ENCODE measurements around the gene C2.
"Not testable (repeated sequence)": the region's sequence is repeated elsewhere in the genome, so short reads cannot be mapped to it uniquely, and the experiment has no call there.

C2 gene

DNA sequence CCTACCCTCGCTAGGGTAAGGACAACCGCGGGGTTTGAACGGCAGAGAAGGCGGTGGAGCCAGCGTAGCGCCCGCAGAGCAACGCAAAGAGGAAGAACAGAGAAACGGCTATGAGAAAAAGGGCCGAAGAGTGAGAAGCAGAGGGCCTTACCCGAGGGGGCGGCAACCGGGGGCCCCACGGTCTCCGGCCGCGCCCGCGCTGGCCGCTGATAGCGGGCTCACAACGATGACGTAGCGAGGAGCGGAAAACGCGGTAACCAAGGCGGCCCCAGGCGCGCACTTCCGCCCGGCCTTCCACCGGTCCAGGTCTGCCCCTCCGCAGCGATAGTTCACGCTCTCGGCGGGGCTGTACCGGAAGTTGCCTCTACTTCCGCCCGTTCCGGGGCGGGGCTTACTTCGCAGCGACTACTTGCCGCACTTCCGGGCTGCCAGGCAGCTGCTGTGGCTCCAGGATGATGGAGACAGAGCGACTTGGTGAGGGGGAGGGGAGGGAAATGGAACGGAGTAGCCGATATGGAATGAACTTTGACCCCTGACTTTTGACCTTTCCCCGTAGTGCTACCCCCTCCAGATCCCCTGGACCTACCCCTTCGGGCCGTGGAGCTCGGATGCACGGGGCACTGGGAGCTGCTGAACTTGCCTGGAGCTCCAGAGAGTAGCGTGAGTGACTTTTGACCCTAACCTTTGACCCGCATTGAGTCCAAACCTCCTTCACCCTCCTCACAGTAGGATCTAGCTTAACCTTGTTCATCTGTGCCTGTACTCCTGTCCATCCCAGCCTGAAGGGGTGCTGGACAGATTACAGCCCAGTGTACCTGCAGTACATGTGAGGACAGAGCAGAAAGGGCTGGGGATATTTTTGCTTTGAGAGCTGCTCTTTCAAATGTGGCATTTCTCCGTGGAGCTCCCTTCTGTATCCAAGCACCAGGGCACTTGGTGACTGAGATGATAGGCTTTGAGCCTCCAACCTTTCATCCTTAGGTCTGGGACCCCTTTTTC is 31.5 kb downstream of the C2 start, which contains the start of the genes NELFE and SKIC2:
Gene NELFE, minus strand, starts transcription at position 231 of the 999 bp plus-strand sequence. CDS start 525 bp downstream, outside the sequence.
Gene SKIC2, plus strand, starts transcription at position 435 of the 999 bp plus-strand sequence. Its CDS starts 18 bp downstream, at position 453.
- DNase-seq (ENCODE audit: low spot score) = peak; percentile 92

DNA sequence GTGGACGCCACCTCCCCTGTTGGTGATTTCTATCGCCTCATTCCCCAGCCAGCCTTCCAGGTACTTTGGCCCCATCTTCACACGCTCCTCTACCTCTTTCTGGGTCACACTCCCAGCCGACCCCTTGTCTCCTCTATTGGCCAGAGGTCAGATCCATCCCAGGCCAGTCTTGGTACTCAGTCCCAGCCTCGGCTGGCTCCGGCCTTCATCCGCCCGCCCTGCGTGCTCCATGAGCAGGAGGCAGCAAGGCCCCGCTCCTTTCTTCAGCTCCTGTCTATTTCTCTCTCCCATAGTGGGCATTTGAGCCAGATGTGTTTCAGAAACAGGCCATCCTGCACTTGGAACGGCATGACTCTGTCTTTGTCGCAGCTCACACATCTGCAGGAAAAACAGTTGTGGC is 34.1 kb downstream of the C2 start:
- DNase-seq (ENCODE audit: low spot score) = no peak

DNA sequence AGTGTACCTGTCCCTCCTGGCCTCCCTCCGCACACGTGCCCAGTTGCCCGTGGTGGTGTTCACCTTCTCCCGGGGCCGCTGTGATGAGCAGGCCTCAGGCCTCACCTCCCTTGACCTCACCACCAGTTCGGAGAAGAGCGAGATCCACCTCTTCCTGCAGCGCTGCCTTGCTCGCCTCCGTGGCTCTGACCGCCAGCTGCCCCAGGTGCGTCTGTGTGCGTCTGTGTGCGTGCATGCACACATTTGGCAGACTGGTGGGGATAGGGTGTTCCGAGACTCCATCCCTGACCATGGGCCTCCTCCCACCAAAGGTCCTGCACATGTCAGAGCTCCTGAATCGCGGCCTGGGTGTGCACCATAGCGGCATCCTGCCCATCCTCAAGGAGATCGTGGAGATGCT is 36.4 kb downstream of the C2 start:
- DNase-seq (ENCODE audit: low spot score) = no peak

DNA sequence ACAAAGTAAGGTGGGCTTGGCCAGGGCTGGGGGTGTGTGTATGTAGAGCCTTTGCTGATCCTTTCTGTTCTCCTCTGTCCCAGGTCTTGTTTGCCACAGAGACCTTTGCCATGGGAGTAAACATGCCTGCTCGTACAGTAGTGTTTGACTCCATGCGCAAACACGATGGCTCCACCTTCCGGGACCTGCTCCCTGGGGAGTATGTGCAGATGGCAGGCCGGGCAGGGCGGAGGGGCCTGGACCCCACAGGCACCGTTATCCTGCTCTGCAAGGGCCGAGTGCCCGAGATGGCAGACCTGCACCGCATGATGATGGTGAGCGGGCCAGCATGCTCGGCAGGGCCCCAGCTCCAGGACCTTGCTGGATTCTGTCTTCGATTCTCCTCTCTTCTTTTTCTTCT is 38.2 kb downstream of the C2 start:
- DNase-seq (ENCODE audit: low spot score) = no peak

DNA sequence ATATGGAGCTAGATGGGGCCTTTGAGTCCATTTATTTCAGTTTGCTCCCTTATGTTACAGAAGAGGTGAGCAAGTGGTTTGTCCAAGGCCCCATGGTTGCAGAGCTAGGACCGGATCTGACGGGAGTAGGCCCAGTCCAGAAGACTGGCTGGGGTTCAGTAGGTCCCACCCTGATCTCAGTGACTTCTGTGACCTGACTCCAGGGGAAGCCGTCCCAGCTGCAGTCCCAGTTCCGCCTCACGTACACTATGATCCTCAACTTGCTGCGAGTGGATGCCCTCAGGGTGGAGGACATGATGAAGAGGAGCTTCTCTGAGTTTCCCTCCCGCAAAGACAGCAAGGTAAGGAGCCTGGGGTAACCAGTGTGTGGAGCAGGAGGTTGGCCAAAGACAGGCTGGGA is 39.0 kb downstream of the C2 start:
- no peak for DNase-seq (ENCODE audit: low spot score)

DNA sequence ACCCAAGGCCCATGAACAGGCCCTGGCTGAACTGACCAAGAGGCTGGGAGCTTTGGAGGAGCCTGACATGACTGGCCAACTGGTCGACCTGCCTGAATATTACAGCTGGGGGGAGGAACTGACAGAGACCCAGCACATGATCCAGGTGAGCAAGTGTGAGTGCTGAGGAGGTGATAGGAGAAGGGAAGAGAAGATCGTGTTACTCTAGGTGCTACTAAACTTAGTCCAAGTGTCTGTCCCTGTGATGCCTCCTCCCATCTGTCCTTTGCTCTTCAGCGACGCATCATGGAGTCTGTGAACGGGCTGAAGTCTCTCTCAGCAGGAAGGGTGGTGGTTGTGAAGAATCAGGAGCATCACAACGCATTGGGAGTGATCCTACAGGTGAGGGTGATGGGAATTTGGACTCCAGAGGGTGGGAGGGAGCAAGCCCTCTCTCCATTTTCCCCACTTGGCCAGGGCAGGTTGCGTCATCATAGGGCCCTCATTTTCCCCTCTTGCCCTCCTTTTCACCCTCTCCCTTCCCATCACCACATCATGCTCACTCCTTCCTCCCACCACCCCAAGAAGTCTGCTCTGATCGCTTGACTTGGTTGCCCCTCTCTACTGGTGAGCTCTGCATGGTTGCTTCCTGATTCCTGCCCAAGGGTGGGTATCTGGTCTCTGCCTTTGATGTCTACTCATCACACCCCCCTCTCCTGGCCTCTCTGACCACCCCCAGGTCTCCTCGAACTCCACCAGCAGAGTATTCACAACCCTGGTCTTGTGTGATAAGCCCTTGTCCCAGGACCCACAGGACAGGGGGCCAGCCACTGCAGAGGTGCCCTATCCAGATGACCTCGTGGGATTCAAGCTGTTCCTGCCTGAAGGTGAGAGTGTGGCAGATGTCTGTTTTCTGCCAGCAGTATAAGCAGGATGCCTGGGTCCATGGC is 39.7 kb downstream of the C2 start:
- no peak for DNase-seq (ENCODE audit: low spot score)

DNA sequence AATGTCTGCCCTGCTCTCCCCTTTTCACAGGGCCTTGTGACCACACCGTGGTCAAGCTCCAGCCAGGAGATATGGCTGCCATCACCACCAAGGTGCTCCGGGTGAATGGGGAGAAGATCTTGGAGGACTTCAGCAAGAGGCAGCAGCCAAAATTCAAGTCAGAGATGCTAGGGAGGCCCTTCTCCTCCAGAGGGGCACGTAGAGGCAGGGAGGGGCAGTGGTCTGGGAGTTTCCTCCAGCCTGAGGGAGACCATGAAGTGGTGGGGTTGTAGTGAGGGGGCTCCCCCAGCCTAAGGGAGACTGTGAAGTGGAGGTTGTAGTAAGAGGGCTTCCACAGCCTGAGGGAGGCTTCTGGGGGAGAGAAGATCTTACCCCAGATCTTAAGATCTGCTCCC is 40.4 kb downstream of the C2 start:
- DNase-seq (ENCODE audit: low spot score) = no peak

DNA sequence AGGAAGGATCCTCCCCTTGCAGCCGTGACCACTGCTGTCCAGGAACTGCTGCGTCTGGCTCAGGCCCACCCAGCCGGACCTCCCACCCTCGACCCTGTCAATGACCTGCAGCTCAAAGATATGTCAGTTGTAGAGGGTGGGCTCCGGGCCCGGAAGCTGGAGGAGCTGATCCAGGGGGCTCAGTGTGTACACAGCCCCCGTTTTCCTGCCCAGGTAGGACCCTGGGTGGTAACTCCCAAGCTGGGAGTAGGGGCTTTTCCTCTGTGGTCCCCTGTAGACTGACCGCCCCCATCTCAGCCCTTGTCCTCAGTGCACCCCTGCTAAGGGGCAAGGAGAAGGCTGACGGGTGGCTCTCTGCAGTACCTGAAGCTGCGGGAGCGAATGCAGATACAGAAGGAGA is 40.8 kb downstream of the C2 start:
- DNase-seq (ENCODE audit: low spot score) = no peak

DNA sequence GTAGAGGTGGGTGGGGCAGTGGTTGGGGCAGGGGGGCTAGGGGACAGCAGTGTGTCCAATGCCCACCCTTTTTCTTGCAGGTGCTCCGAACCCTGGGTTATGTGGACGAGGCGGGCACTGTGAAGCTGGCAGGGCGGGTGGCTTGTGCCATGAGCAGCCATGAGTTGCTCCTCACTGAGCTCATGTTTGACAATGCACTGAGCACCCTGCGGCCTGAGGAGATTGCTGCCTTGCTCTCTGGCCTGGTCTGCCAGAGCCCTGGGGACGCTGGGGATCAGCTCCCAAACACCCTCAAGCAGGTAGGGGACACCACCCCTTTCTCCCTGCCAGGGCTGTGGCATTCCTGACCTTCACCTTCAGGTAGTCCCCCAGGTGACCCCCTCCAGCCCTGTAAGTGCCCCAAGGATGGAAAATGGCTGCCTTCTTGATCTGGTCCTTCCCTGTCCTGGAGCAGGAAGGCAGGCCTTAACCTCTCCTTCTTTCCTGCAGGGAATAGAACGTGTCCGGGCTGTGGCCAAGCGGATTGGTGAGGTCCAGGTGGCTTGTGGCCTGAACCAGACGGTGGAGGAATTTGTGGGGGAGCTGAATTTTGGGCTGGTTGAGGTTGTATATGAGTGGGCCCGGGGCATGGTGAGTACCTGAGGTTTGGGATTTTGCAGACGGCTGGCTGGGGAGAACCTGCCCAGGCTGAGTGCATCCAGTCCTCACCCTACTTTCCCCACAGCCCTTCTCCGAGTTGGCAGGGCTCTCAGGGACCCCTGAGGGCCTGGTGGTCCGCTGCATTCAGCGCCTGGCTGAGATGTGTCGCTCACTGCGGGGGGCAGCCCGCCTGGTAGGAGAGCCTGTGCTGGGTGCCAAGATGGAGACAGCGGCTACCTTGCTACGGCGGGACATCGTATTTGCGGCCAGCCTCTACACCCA is 41.5 kb downstream of the C2 start:
- no peak for DNase-seq (ENCODE audit: low spot score)

DNA sequence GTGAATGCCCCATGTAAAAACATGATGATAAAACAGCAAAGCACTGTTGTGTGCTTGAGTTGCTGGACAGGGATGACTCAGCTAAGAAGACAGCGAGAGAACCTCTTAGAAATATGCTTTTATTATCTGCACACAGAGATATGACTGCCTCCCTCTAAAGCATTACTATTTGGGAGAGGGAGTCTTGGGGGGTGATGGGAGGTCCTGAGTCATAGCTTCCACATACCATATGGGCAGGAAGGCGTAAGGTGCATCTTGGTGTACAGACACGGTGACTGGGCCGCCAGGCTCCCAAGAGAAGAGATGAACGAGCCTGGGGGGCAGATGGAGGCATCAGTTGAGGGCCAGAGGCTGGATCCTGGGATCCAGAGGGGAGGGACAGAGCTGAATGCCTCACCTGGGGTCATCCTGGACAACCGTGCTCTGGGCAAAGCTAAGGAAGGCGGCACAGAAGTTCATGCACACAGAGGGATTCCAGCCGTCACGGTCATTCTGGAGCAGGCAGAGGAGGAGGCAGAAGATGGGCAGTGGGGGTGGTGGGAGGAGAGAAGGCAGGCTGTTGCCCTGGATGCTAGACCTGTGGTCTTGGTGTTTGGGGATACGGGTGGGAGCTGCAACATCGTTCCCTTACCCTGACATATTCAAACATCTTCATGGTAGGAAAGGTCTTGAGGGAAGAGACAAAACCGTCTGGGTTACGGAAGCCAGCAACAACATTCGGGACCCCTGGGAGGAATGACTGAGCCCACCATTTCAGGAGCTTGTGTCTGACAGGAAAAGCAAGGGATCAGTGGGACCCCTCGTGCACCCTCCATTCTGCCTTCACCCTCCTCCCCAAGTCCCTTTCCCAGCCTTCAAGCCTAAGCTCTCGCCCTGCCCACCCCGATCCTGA is 42.4 kb downstream of the C2 start:
- no peak for DNase-seq (ENCODE audit: low spot score)

DNA sequence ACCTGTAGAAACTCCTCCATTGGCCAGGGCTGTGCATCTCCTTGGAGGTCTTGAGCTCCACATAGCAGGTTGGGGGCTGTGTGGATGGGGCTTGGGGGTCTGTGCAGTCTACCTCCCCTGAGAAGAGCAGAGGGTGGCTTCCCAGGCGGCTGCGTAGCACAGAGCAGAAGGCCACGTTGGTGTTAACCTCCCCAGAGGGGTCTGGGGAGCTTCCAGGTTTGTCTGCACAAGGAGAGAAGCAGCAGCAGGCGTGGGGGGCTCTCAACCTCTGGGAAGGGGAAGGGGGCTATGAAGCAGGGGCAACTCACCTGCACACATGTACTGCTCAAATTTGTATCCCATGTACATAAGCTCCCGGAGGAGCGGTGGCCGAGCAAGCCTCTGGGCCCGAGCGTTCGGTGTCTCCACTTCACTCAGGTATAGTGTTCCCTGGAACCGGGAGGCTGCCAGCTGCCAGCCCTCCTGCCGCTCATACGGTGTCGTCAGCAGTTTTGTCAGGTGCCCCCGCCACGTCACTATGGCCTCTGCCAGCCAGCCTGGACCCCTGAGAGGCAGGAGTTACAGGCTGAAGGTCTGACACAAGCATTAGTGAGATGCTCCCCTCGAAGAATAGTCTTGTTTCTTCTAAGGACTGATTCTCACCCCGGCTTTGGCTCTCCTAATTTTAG is 43.2 kb downstream of the C2 start:
- DNase-seq (ENCODE audit: low spot score) = no peak

DNA sequence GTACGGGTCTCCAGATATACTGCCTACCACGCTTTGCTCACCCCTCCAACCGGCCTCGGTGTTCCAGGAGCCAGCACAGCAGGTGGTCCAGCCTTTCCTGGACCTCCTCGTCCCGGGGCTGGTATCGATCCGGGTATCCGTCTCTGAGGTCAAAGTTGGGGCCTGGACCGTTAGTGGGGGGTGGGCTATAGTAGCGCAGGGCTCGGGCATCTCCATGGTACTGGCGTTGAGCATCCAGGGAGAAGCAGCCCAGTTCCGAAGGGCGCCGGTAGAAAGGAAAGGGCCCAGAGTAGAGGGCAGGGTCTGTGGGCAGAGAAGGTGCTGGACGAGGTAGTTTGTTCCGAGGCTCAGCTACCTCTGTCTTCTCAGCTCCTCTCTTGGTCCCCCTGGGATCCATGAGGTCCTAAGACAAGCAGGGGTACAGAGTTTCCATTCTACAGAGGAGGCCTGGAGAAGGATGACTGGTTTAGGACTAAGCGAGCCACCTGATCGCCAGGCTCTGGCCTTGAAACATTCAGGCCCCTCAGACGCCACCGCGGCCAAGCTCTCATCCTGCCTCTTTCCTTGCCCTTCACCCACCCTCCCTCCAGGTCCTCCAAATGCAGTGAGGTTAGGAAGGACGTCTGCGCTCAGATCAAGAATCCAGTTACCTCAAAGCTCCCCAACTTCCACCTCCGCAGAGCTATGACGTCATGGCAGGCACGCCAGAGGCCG is 43.9 kb downstream of the C2 start:
- DNase-seq (ENCODE audit: low spot score) = no peak

DNA sequence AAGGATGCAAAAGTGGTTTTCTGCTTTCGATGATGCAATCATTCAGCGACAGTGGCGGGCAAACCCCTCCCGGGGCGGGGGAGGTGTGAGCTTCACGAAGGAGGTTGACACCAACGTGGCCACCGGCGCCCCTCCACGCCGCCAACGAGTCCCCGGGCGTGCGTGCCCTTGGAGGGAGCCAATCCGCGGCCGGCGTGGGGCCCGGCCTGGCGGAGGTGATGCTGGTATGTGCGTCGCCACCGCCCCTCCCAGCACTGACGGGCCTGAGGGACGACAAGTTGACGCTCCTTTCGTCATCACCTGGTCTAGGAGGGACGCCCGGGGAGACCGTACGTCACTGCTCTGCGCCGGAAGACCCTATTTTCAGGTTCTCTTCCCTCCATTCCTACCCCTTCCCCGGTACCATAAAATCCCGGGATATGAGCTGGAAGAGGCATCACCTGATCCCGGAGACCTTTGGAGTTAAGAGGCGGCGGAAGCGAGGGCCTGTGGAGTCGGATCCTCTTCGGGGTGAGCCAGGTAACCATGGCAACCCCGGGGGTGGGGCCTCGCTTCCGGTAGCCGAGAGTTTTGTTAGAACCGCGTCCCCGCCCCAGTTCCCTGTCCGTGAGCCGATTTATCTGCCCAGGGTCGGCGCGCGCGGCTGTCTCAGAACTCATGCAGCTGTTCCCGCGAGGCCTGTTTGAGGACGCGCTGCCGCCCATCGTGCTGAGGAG is 44.6 kb downstream of the C2 start, which contains the start of gene DXO:
Gene DXO, minus strand, starts transcription at position 146 of the 716 bp plus-strand sequence. CDS start 463 bp downstream, outside the sequence.
- DNase-seq (ENCODE audit: low spot score) = peak; percentile 96

DNA sequence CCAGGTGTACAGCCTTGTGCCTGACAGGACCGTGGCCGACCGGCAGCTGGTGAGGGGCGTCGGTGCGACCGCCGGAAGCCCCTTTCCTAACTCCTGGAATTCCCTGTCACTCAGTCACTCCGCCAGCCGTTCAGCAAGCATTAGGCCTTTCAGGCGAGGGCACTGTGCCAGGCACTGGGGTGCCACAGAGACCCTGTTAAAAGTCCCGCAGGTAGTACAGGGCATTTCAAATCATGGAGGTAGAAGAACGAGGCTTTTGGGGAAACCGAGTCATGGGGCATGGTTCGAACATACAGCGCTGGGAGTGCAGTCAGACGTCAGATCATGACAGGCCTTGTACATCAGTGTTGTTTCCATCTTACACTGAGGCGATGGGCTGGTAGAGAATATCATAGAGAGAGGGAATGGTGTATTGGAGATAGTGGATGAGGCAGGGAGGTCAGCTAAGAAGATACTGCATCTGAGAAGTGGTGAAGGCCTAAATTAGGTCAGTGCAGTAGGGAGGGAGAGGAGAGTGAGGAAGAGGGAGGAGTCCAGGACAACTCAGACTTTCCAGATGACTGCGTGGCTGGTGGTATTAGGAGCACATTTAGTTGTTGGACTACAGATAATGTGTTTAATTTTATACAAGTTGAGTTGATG is 45.3 kb downstream of the C2 start:
- DNase-seq (ENCODE audit: low spot score) = no peak

DNA sequence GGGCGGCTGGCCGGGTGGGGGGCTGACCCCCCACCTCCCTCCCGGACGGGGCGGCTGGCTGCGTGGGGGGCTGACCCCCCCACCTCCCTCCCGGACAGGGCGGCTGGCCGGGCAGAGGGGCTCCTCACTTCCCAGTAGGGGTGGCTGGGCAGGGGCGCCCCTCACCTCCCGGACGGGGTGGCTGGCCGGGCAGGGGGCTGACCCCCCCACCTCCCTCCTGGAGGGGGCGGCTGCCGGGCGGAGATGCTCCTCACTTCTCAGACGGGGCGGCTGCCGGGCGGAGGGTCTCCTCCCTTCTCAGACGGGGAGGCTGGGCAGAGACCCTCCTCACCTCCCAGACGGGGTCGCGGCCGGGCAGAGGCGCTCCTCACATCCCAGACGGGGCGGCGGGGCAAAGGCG is 48.5 kb downstream of the C2 start:
- not testable (repeated sequence) for DNase-seq (ENCODE audit: low spot score)

DNA sequence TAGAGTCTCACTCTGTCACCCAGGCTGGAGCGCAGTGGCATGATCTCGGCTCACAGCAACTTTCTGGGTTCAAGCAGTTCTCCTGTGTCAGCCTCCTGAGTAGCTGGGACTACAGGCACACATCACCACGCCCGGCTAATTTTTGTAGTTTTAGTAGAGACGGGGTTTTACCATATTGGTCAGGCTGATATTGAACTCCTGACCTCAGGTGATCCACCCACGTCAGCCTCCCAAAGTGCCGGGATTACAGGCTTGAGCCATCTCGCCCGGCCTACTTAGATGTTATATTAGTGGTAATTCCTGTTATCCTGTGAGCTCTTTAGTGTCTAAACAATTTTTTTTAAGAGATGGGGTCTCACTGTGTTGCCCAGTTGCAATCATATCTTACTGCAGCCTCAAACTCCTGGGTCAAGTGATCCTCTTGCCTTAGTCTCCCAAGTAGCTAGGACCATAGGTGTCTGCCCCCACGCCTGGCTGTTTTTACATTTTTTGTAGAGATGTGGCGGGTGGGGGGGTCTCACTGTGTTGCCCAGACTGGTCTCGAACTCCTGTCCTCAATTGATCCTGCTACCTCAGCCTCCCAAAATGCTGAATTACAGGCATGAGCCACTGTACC is 50.4 kb downstream of the C2 start:
- no peak for DNase-seq (ENCODE audit: low spot score)

DNA sequence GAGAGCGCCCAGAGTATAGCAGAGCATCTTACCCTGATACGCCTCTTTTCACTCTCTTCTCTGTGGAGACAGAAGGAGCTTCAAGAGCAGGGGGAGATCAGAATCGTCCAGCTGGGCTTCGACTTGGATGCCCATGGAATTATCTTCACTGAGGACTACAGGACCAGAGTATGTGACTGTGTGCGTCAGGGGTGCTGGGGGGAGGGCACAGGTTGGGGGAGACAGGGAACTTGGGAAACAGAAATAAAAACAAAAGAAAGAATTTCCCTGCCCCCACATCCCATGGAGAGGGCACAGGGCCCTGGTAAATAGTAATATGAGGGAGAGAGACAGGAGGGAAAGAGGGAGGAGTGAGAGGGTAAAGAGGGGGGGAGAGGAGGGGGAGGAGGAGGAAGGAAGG is 51.3 kb downstream of the C2 start:
- DNase-seq (ENCODE audit: low spot score) = no peak

All from HuH-7.5 (cell line).